GM13977 (cell line): ENCODE results near the gene DDI2.

Experiments used
- DNase-seq: peaks from one replicate; pipeline ENCODE4 v3.0.0; 2012; ENCODE audit warnings: low spot score
- in situ Hi-C: fragments of 300-500 bp; cut with MboI; formaldehyde crosslinking; loops from one replicate; pipeline ENCODE4 v1.12.0; 2022; ENCODE audit warnings: low sequenced_read_pairs, low pct_unique_long_range_greater_than_20kb, mixed read lengths, inconsistent platforms; ENCODE audit not compliant: unreplicated experiment
- TF ChIP-seq, protein P1 (sequence below): IDR thresholded peaks from 2 replicates; pipeline ENCODE4 v1.5.1; 2012; ENCODE audit warnings: mild to moderate bottlenecking, control low read depth; ENCODE audit not compliant: insufficient read depth; ENCODE audit errors: extremely low read depth, missing control alignments

The DDI2 gene

DNA sequence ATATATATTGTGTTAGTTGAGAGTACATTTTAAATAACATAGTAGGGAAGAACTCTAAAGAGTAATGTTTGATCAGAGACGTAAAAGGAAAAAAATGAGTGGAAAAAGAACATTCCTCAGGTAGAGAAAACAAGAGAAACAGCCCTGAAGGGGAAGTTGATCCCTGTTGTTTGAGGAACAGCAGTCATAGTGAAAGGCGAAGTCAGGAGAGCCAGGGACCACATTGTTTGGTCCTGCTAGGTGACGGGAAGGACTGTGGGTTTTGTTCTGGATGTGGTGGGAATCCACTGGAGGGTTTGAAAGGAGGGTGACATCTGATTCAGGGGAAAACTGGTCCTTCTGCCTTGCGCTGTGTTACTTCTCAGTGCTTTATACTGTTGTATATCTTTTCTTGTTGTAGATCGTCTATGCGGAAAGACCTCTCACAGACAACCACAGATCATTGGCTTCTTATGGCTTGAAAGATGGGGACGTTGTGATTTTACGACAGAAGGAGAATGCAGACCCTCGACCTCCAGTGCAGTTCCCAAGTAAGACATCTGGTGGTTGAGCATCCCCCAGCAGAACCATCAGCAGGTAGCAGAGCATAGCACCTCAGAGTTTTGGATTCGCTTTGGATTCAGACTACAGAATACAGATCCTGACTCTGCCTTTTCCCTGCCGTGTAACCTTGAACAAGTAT is 9.2 kb downstream of the DDI2 start:
- TF ChIP-seq, protein P1, sequence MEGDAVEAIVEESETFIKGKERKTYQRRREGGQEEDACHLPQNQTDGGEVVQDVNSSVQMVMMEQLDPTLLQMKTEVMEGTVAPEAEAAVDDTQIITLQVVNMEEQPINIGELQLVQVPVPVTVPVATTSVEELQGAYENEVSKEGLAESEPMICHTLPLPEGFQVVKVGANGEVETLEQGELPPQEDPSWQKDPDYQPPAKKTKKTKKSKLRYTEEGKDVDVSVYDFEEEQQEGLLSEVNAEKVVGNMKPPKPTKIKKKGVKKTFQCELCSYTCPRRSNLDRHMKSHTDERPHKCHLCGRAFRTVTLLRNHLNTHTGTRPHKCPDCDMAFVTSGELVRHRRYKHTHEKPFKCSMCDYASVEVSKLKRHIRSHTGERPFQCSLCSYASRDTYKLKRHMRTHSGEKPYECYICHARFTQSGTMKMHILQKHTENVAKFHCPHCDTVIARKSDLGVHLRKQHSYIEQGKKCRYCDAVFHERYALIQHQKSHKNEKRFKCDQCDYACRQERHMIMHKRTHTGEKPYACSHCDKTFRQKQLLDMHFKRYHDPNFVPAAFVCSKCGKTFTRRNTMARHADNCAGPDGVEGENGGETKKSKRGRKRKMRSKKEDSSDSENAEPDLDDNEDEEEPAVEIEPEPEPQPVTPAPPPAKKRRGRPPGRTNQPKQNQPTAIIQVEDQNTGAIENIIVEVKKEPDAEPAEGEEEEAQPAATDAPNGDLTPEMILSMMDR: no peak
- in situ Hi-C loops: no loop called here
- DNase-seq: no peak

DNA sequence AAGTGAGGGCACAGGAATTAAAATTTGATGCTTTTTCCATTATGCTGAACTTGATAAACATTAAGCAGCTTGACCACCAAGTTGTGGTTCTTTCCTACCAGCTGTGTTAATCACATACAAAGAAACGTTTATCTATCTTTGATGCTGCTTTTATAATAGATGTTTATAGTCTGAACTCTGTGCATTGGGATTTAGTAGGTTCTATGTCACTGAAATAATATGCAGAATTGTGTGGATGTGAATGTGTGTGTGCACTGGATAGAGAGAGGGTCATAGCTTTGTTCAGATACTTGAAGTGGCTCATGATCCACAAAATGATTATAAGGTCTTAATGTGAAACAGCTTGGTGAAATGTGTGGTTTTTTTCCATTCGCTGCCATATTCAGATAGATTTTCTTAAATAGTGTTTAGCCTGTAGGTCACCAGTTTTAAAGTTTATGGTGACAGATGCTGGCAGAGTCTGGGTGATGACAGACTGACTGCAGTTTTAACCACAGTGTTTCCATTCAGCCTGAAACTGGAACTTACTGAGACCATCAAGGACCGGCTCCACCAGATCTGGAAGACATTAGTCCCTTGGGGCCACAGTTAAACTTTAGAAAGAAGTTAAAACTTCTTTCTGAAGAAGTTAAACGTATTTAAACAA is 10.2 kb downstream of the DDI2 start:
- TF ChIP-seq, protein P1: no peak
- in situ Hi-C loops: no loop called here
- DNase-seq: peak; percentile 46

DNA sequence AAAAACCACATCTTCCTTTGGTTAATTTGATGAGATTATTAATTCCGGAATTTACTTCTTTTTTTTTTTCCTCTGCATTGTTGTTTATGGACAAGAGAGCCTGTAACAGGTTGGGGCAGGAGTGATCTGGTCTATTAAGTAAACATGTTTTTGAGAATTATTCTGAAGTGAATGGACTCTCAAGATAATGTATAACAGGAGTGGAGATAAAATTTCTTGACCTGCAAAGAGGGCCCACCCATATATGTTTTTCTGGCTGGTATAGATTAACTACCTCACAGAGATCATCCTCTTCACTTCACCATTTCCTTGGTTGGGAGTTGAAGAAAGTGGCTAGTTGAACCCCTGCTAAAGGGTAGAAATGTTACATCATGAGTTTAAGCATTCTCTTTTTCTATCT is 10.7 kb downstream of the DDI2 start:
- DNase-seq: no peak
- in situ Hi-C loops: no loop called here
- TF ChIP-seq, protein P1: no peak

DNA sequence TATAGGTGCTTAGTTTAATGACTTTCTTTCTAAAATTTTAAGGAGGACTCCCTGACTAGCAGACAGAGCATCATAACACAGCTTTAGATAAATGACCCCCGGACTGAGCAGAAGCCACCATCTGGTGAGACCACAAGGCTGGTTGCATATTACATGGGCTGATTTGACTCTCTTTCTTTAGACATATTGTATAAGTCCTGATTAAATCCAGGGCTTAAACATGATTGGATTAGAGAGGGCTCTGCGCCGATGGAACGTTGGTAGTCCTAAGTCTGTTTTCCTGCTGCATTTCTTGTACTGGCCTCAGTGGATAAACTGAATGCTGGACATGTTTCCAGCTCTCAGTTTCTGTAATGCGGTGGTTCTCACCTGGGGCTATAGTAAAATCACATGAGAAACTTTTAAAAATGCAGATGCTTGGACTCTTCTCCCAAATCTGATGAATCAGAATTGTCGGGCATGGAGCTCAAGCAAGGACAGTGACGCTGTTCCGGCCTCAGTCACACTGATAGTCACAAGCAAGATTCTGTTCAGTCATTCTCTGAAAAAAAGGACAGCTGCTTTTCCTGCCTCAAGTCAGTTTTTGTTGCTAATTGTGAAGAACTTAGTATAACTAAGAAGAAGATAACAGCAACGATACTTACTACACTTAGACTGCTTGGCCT is 16.6 kb downstream of the DDI2 start:
- TF ChIP-seq, protein P1: no peak
- no peak for DNase-seq
- in situ Hi-C loops: no loop called here

DNA sequence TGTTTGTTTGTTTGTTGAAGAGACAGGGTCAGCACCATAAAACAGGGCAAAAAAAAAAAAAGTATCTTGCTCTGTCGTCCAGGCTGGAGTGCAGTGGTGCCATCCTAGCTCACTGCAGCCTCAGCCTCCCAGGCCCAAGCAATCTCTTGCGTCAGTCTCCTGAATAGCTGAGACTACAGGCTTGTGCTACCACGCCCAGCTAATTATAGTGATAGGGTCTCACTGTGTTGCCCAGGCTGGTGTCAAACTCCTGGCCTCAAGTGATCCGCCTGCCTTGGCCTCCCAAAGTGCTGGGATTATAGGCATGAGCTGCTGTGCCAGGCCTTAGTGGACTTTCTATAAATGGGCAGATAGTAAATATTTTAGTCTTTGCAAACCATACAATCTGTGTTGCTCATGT is 19.2 kb downstream of the DDI2 start:
- TF ChIP-seq, protein P1: no peak
- DNase-seq: no peak
- in situ Hi-C loops: no loop called here

DNA sequence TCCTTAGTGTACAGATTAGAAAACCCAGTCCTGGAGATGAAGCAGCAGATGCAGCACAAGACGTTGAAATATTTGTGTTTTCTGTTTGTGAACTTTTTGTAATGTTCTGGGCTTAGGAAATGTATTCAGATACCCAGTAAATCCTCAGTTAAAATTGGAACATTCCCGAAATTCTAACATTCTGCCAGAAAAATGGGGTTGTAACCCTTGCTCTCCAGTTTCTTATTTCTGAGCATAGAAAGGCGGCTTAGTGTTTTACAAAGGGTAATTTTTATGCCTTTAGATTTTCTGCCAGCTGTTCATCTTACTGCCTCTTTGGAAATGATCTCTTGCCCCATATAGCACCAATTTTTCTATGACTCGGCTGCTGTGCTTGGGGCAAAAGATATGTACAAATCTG is 20.6 kb downstream of the DDI2 start:
- DNase-seq: no peak
- in situ Hi-C loops: no loop called here
- TF ChIP-seq, protein P1: no peak
